Breast epithelium (tissue), 3 donors: ENCODE results near the gene NUP37.

Experiments
- CTCF ChIP-seq, 3 donors: fragments of 450-650 bp; IDR thresholded peaks; one replicate each; pipeline ENCODE4 v1.5.1; 2016 to 2017; ENCODE audit warnings: antibody characterized with exemption in 3 of 3, mild to moderate bottlenecking in 3 of 3, moderate library complexity in 3 of 3
- POLR2A ChIP-seq: fragments of 450-650 bp; IDR thresholded peaks from one replicate; pipeline ENCODE4 v1.6.1; 2016; ENCODE audit warnings: antibody characterized with exemption, mild to moderate bottlenecking, moderate library complexity

- no peak for TF ChIP-seq CTCF (IDR thresholded peaks at IDR 0.05)
- TF ChIP-seq POLR2A, result no peak
Observed at GRCh38 chr12:102050660-102051430, 69.1 kb downstream of the NUP37 start.
